RWPE1 (cell line): Measurements from ENCODE around the gene RIPK1.
"Not testable (repeated sequence)": the region's sequence is repeated elsewhere in the genome, so short reads cannot be mapped to it uniquely, and the experiment has no call there.

ENCODE experiments used
- CTCF ChIA-PET: fragments of 350-600 bp; sonication (Branson Sonifier 250); formaldehyde crosslinking; extraction: SDS; loops from one replicate; lab custom pipeline; 2021; lab: Yijun Ruan, JAX
- POLR2A ChIA-PET: fragments of 400-600 bp; formaldehyde crosslinking; extraction: SDS; loops from one replicate; lab custom pipeline; 2020; ENCODE audit warnings: antibody characterized with exemption; ENCODE audit not compliant: low non-redundant PET; lab: Yijun Ruan, JAX
- DNase-seq: peaks from one replicate; pipeline ENCODE4 v3.0.0; 2012; ENCODE audit warnings: low spot score
- H3K27ac ChIP-seq: fragments of 450-650 bp; 2 replicates; pipeline ENCODE4 v1.5.1; 2017
- TF ChIP-seq, protein P1 (sequence below): fragments of 450-650 bp; conservative IDR thresholded peaks from 2 replicates; pipeline ENCODE4 v1.5.1; 2017; ENCODE audit warnings: low read depth, mild to moderate bottlenecking

RIPK1 gene

GRCh38 chr6:3147914-3148757 lies 79.8 kb downstream of the RIPK1 start:
- no peak for DNase-seq
- POLR2A ChIA-PET = interaction anchor here (0.6 kb wide), 1 partner anchor 100 kb away, joined by 3 read pairs; no protein-coding TSS in a partner anchor
- TF ChIP-seq, protein P1, sequence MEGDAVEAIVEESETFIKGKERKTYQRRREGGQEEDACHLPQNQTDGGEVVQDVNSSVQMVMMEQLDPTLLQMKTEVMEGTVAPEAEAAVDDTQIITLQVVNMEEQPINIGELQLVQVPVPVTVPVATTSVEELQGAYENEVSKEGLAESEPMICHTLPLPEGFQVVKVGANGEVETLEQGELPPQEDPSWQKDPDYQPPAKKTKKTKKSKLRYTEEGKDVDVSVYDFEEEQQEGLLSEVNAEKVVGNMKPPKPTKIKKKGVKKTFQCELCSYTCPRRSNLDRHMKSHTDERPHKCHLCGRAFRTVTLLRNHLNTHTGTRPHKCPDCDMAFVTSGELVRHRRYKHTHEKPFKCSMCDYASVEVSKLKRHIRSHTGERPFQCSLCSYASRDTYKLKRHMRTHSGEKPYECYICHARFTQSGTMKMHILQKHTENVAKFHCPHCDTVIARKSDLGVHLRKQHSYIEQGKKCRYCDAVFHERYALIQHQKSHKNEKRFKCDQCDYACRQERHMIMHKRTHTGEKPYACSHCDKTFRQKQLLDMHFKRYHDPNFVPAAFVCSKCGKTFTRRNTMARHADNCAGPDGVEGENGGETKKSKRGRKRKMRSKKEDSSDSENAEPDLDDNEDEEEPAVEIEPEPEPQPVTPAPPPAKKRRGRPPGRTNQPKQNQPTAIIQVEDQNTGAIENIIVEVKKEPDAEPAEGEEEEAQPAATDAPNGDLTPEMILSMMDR = no peak
- H3K27ac ChIP-seq = no peak overlapping the region
- CTCF ChIA-PET = interaction anchor here (0.6 to 1.0 kb wide), 4 partner anchors 9 to 106 kb away, joined by 3 to 4 read pairs (median 4); no protein-coding TSS in a partner anchor

DNA sequence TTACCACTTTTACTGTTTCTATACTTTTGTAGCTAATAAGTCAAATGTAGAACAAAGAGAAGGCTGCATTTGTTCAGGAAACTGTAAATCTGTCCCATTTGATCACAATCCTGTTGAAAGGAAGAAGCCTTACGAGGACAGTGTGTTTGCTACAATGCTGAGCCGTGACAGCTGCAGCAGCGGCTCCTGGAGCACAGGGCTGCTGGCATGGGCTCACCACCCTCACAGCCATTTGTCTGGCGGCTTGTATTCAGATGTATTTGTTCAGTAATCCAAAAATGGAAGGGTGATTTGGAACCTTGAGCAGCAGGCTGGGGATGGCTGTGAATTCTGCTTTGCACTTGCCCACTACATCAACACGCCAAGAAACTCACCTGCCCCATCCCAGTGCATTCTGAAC lies 83.4 kb downstream of the RIPK1 start:
- ChIA-PET POLR2A (no interaction called here), CTCF (no interaction called here)
- no peak overlapping the region for H3K27ac ChIP-seq
- DNase-seq = no peak
- TF ChIP-seq, protein P1 = no peak

DNA sequence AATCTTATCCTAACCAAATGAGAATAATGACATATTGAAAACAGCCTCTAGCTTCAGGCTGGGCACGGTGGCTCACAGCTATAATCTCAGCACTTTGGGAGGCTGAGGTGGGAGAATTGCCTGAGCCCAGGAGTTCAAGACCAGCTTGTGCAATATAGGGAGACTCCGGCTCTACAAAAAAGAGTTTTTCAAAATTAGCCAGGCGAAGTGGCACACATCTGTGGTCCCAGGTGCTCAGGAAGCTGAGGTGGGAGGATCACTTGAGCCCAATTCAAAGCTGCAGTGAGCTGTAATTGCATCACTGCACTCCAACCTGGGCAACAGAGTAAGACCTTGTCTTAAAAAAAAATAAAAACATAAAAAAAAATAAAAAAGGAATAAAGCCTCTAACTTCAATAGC lies 84.4 kb downstream of the RIPK1 start:
- CTCF ChIA-PET = interaction anchor here (0.6 kb wide), 1 partner anchor 261 kb away, joined by 9 read pairs; no protein-coding TSS in a partner anchor
- H3K27ac ChIP-seq = no peak overlapping the region
- POLR2A ChIA-PET = no interaction called here
- DNase-seq = no peak
- TF ChIP-seq, protein P1 = no peak

DNA sequence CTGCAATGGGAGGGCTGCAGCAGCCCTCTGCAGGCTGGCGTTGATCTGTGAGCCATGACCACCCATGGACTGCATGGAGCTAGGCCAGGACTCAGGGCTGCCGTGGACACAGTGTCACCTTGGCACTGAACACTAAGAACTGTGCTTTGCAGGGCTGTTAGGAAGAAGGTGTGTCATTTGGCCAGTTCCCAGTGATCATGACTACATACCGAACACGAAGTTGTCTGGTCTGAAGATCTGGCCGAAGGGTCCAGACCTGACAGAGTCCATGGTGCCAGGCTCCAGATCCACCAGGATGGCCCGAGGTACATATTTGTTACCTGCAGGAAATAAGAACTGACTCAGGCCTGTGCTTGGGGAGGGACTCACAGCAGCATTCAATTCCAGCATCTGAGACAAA lies 87.1 kb downstream of the RIPK1 start:
- CTCF ChIA-PET = interaction anchor here (0.6 kb wide), 1 partner anchor 29 kb away, joined by 3 read pairs; no protein-coding TSS in a partner anchor
- 0 out of 2 replicates have a peak overlapping the region, but pooled peaks have one; percentile 8 for H3K27ac ChIP-seq
- POLR2A ChIA-PET, DNase-seq: not testable (repeated sequence)

DNA sequence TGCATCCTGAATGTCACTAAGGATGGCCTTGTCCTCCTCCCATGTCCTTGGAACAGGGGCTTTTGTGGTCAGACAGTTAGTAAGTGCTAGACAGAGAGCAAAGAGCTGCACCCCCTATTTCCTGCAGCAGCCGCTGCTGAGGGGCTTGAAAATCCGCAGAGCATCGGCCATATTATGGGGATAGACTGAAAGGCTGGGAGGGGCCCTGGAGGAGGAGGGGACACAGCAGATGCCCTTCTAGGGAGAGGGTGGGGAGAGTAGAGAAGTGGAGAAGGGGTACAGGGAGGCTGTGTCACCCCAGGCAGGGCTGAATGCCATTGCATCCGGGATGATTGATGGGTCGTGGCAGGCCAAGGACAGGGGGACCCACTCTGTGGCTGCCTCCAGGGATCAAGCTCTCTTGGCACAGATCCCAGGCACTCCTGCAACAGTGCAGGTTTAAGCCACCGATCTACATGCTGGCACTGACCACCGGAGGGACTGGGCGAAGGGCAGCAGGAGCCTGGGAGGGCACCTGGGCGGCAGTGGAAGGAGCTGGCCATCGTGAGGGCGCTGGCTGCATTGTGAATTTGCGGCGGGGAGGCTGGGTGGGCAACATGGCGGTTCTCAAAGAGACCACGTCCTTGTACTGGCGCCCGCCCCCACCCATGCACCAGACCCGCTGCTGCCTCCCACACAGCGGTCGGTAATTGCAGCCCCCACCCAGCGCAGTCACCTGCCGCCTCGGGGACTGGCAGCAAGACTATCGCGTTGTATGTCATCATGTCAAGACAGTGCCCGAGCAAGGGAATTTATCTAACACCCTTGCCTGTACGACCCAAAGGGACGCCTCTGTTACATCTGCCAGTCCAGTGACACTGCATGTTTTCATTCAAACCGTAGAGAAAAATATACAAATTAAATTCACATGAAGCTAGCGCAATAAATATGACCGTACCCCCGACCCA lies 88.2 kb downstream of the RIPK1 start:
- CTCF ChIA-PET = interaction anchor here (0.6 to 1.1 kb wide), 5 partner anchors 16 to 95 kb away, joined by 3 to 5 read pairs (median 4); no protein-coding TSS in a partner anchor
- POLR2A ChIA-PET = interaction anchor here (0.6 to 1.0 kb wide), 5 partner anchors 18 to 642 kb away, joined by 3 to 4 read pairs (median 3); no protein-coding TSS in a partner anchor
- peak overlapping the region; percentile 69 for H3K27ac ChIP-seq
- DNase-seq = not testable (repeated sequence)

GRCh38 chr6:3157131-3157933 lies 89.0 kb downstream of the RIPK1 start, which contains the start of gene TUBB2A:
TUBB2A (minus strand) TSS chr6:3157544; CDS start chr6:3157463, 81 bp downstream.
- TF ChIP-seq, protein P1 = peak; percentile 81
- peak within 1 kb of the TSS; percentile 69 for H3K27ac ChIP-seq
- ChIA-PET CTCF (interaction anchor here (0.7 to 1.1 kb wide), 6 partner anchors 30 to 94 kb away, joined by 3 to 5 read pairs (median 4); no protein-coding TSS in a partner anchor), POLR2A (interaction anchor here (0.6 to 1.0 kb wide), 5 partner anchors 18 to 642 kb away, joined by 3 to 4 read pairs (median 3); no protein-coding TSS in a partner anchor)
- peak; percentile 95 for DNase-seq
